Esophagus squamous epithelium (tissue), 4 donors: ENCODE measurements around the gene DPP4.

Experiments
- POLR2A ChIP-seq, 4 donors: fragments of 450-650 bp; IDR thresholded peaks; one replicate each; pipeline ENCODE4 v1.6.1; 2017; ENCODE audit warnings: antibody characterized with exemption in 4 of 4, mild to moderate bottlenecking in 4 of 4, moderate library complexity in 3 of 4
- TF ChIP-seq, protein P1 (sequence below), 6 experiments: fragments of 450-650 bp in 4 of 6; fragments of 200-600 bp in 2 of 6; sonication (generic) in 2 of 6; IDR thresholded peaks; one replicate each; pipeline ENCODE4 v1.5.1; 2016 to 2019; ENCODE audit warnings: antibody characterized with exemption in 6 of 6, mild to moderate bottlenecking in 4 of 6, moderate library complexity in 4 of 6

DNA sequence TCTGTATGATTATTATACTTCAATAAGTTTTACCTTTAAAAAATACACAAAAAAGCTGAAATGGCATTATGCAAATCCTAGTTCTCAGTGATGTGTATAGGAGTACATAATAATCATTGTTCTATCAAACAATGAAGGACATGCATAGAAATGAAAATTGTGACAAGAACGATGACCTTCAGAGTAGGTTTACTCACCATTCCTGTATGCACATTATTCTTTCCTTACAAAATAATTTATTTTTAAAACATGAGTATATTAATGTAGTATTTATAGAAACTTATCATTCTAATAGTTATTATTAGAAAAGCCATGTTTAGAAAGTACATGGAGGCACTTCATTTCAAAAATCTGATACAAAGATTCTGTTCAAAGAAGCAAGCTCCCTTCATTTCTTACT lies 32.7 kb upstream of the DPP4 start:
- TF ChIP-seq, protein P1, sequence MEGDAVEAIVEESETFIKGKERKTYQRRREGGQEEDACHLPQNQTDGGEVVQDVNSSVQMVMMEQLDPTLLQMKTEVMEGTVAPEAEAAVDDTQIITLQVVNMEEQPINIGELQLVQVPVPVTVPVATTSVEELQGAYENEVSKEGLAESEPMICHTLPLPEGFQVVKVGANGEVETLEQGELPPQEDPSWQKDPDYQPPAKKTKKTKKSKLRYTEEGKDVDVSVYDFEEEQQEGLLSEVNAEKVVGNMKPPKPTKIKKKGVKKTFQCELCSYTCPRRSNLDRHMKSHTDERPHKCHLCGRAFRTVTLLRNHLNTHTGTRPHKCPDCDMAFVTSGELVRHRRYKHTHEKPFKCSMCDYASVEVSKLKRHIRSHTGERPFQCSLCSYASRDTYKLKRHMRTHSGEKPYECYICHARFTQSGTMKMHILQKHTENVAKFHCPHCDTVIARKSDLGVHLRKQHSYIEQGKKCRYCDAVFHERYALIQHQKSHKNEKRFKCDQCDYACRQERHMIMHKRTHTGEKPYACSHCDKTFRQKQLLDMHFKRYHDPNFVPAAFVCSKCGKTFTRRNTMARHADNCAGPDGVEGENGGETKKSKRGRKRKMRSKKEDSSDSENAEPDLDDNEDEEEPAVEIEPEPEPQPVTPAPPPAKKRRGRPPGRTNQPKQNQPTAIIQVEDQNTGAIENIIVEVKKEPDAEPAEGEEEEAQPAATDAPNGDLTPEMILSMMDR (IDR thresholded peaks at IDR 0.05) = no peak
- TF ChIP-seq POLR2A (IDR thresholded peaks at IDR 0.05) = no peak
